ENCODE data around the gene ZSCAN5C.

ZSCAN5C gene

GRCh38 chr19:56253737-56254136 lies 51.7 kb downstream of the ZSCAN5C start:
- TF ChIP-seq JUND (IDR thresholded peaks at IDR 0.05; ENCODE audit: low read depth) = no peak
- peak in 1 of 2 experiments; percentile 52 for DNase-seq (ENCODE audit: low read depth in 1 of 2, low spot score in 1 of 2)
- in situ Hi-C loops (cut with HindIII; ENCODE audit: low pct_unique_long_range_greater_than_20kb, low sequenced_read_pairs) = no loop called here

GRCh38 chr19:56258272-56258671 lies 56.2 kb downstream of the ZSCAN5C start:
- in situ Hi-C loops (cut with HindIII; ENCODE audit: low pct_unique_long_range_greater_than_20kb, low sequenced_read_pairs) = no loop called here
- no peak for TF ChIP-seq JUND (IDR thresholded peaks at IDR 0.05; ENCODE audit: low read depth)
- no peak for DNase-seq (ENCODE audit: low read depth in 1 of 2, low spot score in 1 of 2)
